D341Med (cell line): ENCODE data around the gene JAM3.
"Not testable (repeated sequence)": the region's sequence is repeated elsewhere in the genome, so short reads cannot be mapped to it uniquely, and the experiment has no call there.

Experiments used
- DNase-seq: peaks from one replicate; pipeline ENCODE4 v3.0.0; 2012; ENCODE audit warnings: low spot score

Gene JAM3

DNA sequence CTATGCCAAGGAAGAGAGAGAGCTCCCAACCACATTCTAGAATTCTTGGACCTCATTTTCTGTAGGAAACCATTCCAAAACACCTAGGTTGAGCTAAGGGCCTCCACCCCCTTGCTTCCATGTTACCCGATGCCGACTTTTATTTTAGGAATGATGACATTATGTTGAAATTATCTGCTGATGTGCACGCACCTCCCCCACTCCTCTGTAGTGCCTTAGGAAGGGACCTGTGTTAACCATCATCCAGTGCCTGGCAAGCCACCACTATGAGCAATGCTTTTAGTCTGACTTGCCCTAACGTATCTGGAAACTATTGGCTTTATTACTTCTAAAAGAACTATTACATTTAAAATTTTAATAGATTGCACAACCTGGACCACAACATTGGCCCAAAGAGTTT, 112.8 kb downstream of the JAM3 start:
- no peak for DNase-seq

- DNase-seq: not testable (repeated sequence)
Measured at GRCh38 chr11:134188092-134188491, 119.2 kb downstream of the JAM3 start.

GRCh38 chr11:134196756-134197155, 127.9 kb downstream of the JAM3 start:
- DNase-seq: no peak

DNA sequence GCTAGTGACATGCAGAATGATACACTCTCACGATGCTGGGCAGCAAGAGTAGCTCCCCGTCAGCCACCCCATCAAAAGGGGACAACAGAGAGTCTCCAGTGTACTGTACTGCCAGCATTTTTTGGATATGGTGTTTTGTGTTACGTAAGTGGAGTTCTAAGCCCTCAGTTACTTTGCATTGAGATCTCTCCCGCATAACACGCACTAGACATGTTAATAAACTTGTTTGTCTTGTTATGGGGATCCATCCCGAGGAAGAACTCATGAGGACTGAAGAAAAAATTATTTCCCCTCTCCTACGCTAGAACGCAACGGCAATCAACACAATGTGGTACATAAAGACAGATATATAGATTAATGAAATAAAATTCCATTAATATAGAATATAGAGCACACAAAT, 130.7 kb downstream of the JAM3 start:
- DNase-seq: no peak

DNA sequence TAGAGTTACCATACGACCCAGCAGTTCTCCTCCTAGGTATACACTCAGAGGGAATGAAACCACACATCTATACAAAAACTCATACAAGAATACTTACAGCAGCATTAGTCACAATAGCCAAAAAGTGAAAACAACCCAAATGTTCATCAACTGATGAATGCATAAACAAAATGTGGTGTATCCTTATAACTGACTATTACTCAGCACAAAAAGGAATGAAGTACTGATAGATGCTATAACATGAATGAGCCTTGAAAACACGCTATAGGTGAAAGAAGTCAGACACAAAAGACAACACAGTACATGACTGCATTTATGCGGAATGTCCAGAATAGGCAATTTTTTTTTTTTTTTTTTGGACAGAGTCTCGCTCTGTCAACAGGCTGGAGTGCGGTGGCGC, 131.8 kb downstream of the JAM3 start:
- DNase-seq: no peak
